NOMO-1 treated with DMSO at 0.1 percent for 48 hours (cell line): ENCODE data around the gene CA5A.
"Not testable (repeated sequence)": the region's sequence is repeated elsewhere in the genome, so short reads cannot be mapped to it uniquely, and the experiment has no call there.

ENCODE experiments used
- DNase-seq: peaks from one replicate; lab custom pipeline; 2025; ENCODE audit not compliant: unreplicated experiment; lab: John Stamatoyannopoulos, UW

Gene CA5A

DNA sequence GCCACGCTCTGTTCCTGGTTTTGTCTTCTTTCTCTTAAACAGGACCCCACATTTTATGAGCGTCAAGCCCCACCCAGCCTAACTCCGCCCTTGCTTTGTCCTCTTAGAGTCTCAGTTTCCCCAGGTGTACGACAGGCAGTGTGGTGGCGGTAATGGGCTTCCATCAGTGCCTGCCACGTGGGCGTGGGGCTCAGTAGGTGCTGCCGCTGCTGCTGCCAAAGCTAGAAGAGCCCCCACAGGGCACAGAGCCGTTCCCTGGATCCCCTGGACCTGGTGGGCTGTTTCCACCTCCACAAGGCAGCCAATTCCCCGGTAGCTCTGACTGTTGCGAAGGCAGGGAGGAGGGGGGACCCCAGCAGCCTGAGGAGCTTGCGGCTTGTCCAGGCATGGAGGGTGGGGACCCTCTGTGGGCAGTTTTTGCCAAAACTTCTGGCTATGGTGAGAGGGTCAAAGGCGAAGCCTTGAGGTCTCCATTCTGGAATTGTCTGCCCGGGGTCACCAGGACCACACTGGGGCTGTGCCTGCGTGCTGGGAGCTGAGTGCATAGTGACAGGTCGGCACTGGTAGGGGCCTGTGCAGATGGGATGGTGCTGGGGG is 39.3 kb downstream of the CA5A start:
- not testable (repeated sequence) for DNase-seq

DNA sequence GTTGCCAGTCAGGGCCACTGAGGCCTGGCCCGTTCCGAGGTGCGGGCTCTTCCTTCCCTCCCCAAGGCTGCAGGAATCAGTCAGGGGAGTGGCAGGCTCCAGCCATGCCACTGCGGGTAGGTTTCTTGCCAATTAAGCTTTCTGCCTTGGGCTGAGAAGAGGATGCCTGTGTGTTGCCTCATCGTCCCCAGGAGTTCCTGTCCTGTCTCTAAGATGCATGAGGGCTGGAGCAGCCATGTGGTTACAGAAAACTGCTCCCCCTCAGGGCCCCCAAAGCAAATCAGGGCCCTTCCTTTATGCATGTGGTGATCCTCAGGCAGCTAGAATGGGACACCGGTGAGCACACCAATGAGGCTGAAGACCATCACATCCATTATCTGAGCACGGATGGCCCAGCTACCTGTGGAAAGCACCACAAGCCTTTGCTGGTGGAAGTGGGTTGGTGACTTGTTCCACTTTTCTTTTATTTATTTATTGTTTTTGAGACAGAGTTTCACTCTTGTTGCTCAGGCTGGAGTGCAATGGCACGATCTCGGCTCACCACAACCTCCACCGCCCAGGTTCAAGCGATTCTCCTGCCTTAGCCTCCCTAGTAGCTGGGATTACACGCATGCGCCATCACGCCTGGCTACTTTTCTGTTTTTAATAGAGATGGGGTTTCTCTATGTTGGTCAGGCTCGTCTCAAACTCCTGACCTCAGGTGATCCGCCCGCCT is 40.0 kb downstream of the CA5A start:
- not testable (repeated sequence) for DNase-seq

DNA sequence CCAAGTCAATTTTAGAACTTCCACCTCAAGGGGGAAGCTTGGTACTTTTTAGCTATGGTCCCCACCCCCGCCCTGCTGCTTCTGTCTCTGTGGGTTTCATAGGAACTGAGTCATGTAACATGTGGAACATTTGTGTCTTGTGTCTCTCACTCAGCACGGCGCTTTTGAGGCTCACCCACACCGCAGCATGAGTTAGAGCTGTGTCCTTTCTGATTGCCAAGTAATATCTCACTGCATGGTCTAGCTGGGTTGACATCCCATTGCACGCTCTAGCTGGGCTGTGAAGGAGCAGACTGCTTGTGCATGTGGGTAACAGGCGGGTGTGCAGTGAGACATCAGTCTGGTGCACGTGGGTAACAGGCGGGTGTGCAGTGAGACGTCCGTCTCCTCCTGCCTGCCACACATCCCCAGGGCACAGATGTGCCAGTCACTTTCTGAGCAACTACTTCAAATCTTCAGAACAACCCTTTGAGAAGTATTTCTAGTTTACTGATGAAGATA is 40.6 kb downstream of the CA5A start:
- DNase-seq, result peak; percentile 67

GRCh38 chr16:87894005-87894404 is 42.3 kb downstream of the CA5A start:
- DNase-seq, result not testable (repeated sequence)

GRCh38 chr16:87891764-87892163 is 44.6 kb downstream of the CA5A start:
- DNase-seq, result no peak

DNA sequence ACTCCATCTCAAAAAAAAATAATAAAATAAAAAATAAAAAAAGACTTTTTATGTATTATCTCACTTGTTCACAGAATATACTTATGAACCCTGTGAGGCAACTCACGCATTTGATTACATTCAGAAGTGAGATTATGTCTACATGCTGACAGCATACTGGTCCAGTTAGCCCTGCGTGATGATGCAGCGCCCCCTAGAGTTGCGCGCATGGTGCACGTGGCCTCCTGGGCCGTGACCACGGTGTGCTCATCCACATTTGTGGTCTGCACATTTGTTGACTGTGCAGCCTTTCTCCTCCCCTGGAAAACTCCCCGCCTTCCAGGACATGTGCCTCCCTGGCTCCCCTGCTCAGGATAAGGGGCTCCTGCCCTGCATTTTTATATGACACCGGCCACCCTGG is 46.6 kb downstream of the CA5A start:
- DNase-seq, result not testable (repeated sequence)

- not testable (repeated sequence) for DNase-seq
These were observed 48.0 kb downstream of the CA5A start for GRCh38 chr16:87888346-87888745.

DNA sequence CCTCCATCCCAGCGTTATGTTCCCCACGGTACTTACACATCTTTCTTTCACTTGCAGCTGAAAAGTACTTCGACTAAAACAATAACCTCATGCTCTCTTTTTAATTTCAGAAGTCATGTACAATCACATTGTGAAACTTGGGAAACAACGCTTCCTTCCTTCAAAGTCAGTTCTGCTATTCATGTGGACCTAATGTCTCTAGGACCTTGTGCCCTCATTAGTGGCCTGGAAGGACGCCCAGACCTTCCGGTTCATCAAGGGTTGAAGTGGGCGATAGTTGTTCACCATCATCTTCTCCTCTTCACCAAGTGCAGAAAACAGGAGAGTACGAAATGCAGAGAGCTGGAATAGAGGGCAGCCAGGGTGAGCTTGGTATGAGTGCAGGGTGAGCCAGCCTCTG is 48.4 kb downstream of the CA5A start:
- peak; percentile 51 for DNase-seq

DNA sequence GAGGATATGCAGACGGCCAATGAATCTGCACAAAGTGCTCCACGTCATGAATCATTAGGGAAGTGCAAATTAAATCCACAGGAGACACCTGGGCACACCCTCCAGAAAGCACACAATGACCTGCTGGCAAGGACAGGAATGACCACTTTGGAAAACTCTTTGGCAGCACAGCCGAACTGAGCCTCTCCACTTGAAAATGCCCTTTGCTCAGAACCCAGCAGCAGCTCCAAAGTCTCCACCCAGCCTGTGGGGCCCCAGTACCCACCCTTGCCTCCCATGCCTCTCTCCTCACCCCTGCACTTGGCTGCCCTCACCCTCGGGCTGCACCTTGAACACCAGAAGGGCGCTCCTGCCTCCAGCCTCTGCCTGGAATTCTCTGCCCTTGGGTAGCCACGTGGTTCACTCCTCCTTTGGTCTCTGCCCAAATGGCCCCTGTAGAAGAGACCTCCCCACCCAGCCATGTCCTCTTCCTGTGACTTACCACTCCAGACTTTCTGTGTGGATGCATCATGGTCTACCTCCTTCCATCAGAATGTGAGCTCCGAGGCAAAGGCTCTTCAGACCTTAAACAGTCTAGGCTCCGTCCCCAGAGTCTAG is 50.9 kb downstream of the CA5A start:
- DNase-seq, result not testable (repeated sequence)

GRCh38 chr16:87882436-87883019 is 53.8 kb downstream of the CA5A start:
- no peak for DNase-seq

- no peak for DNase-seq
These were observed 54.8 kb downstream of the CA5A start for GRCh38 chr16:87881324-87882200.

- no peak for DNase-seq
These were observed 56.1 kb downstream of the CA5A start for GRCh38 chr16:87880117-87880696.

DNA sequence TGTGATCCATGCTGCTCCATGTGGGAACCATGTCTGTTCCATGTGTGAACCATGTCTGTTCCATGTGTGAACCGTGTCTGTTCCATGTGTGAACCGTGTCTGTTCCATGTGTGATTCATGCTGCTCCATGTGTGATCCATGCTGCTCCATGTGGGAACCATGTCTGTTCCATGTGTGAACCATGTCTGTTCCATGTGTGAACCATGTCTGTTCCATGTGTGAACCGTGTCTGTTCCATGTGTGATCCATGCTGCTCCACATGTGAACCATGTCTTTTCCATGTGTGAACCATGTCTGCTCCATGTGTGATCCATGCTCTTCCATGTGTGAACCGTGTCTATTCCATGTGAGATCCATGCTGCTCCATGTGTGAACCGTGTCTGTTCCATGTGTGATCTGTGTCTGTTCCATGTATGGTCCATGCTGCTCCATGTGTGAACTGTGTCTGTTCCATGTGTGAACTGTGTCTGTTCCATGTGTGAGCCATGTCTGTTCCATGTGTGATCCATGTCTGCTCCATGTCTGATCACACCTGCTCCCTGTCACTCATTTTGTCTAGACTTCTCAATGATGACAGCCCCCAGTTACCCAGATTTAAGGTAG is 56.8 kb downstream of the CA5A start:
- DNase-seq, result not testable (repeated sequence)

DNA sequence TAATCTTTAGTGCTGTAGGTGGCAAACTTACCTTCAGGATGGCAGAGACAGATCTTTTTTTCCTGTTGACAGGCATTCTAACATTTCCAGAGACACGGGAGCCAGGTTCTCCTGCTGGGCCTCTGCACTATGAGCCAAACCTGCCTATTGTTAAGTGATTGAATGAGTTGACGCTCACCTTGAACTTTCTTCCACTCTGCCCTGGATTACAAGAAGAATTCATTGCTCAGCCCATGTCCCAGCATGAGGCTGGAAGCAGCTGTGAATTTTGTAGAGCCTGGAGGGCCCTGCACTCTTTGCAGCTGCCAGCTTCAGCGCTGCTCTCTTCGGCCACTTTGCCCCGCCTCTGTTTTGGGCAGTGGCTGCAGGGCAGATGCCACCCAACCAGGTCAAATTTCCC is 57.6 kb downstream of the CA5A start:
- DNase-seq, result no peak

DNA sequence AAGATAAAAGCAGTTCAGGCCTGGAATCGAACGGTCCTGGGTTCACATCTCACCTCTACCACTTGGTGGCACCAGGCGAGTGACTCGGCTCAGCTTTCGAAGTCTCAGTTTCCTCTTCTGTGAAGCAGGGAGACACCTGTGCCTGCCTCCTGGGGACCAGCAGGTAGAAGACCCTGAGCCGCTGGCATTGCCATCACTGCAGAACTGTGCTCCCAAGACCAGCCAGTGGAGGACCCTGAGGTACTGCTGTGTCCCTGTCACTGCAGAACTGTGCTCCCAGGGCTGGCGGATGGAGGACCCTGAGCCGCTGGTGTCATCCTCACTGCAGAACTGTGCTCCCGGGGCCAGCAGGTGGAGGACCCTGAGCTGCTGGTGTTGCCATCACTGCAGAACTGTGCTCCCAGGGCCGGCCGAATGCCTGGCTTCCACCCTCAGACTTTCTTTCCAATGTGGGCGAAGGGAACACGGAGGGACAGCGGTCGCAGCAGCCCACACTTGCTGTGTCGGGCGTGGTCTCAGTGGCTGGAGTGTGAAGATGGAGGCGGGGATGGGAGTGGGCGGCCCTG is 58.3 kb downstream of the CA5A start:
- DNase-seq, result no peak

- no peak for DNase-seq
These were observed 61.5 kb downstream of the CA5A start for GRCh38 chr16:87874639-87875427.

- peak; percentile 61 for DNase-seq
These were observed 65.7 kb downstream of the CA5A start for GRCh38 chr16:87870418-87871291.

DNA sequence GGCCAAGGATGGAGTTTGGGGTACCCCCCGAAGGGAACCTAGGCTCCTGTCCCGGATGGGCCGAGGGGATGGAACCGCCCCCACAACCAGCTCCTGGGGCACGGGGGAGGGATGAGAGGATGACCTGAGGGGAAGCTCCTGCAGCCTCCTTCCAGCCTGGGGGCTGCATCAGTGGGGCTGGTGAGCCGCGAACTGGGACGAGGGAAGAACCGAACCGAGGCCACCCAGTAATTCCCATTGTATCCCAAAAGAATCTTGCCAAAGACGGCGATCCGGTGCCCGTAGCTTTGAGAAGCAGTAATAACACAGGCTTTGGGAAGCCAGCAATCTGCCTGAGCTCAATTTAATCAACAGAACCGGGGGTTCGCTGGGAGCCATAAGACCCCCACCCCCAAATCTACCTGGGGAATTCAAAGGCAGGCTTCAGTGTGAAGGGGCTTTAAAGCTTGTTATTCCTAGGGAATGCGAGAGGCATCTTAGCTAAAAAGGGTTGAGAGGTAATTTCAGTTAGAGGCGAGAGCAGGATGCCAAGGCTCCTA is 66.4 kb downstream of the CA5A start:
- DNase-seq, result not testable (repeated sequence)
